GM19193 (cell line): Measurements from ENCODE around the gene C1GALT1.

Experiments
- POLR2A ChIP-seq: IDR thresholded peaks from 4 replicates; pipeline ENCODE4 v1.6.1; 2011; ENCODE audit not compliant: insufficient read depth, insufficient read length; ENCODE audit errors: extremely low read depth

C1GALT1 gene

GRCh38 chr7:7182156-7183060 is at the start of gene C1GALT1:
Gene C1GALT1, plus strand, starts transcription at chr7:7182544. Its CDS starts 51,776 bp downstream, at chr7:7234320.
- peak; percentile 74 for TF ChIP-seq POLR2A

GRCh38 chr7:7134046-7134445 is 48.3 kb upstream of the C1GALT1 start:
- TF ChIP-seq POLR2A, result no peak

GRCh38 chr7:7135074-7135473 is 47.3 kb upstream of the C1GALT1 start:
- no peak for TF ChIP-seq POLR2A

GRCh38 chr7:7136466-7137381 is 45.6 kb upstream of the C1GALT1 start:
- TF ChIP-seq POLR2A, result no peak

- TF ChIP-seq POLR2A, result no peak
Observed at GRCh38 chr7:7138897-7139296, 43.4 kb upstream of the C1GALT1 start.

GRCh38 chr7:7146837-7147236 is 35.5 kb upstream of the C1GALT1 start:
- no peak for TF ChIP-seq POLR2A

GRCh38 chr7:7148798-7149481 is 33.4 kb upstream of the C1GALT1 start:
- TF ChIP-seq POLR2A, result no peak

GRCh38 chr7:7151285-7151684 is 31.1 kb upstream of the C1GALT1 start:
- no peak for TF ChIP-seq POLR2A

GRCh38 chr7:7151865-7152264 is 30.5 kb upstream of the C1GALT1 start:
- no peak for TF ChIP-seq POLR2A

- no peak for TF ChIP-seq POLR2A
Observed at GRCh38 chr7:7152315-7152714, 30.0 kb upstream of the C1GALT1 start.

- no peak for TF ChIP-seq POLR2A
Observed at GRCh38 chr7:7156663-7157062, 25.7 kb upstream of the C1GALT1 start.

GRCh38 chr7:7157177-7157886 is 25.0 kb upstream of the C1GALT1 start:
- no peak for TF ChIP-seq POLR2A

- TF ChIP-seq POLR2A, result no peak
Observed at GRCh38 chr7:7157887-7158271, 24.5 kb upstream of the C1GALT1 start.

GRCh38 chr7:7159063-7159658 is 23.2 kb upstream of the C1GALT1 start:
- no peak for TF ChIP-seq POLR2A
